Esophagus muscularis mucosa (tissue), 3 donors: ENCODE data around the gene LAMTOR1.

Experiments
- CTCF ChIP-seq, 3 experiments: fragments of 200-600 bp in 2 of 3; fragments of 450-650 bp in 1 of 3; sonication (generic) in 2 of 3; IDR thresholded peaks; one replicate each; pipeline ENCODE4 v1.5.1; 2017 to 2019; ENCODE audit warnings: antibody characterized with exemption in 3 of 3, mild to moderate bottlenecking in 2 of 3, moderate library complexity in 1 of 3
- POLR2A ChIP-seq: fragments of 450-650 bp; IDR thresholded peaks from one replicate; pipeline ENCODE4 v1.6.1; 2017; ENCODE audit warnings: antibody characterized with exemption, moderate library complexity, mild to moderate bottlenecking, low read depth
- POLR2AphosphoS5 ChIP-seq, 2 donors: sonication (generic); formaldehyde crosslinking; IDR thresholded peaks; one replicate each; pipeline ENCODE4 v1.6.1; 2017; ENCODE audit warnings: antibody characterized with exemption in 2 of 2

- TF ChIP-seq CTCF (IDR thresholded peaks at IDR 0.05) (no peak), POLR2A (no peak), POLR2AphosphoS5 (IDR thresholded peaks at IDR 0.05) (no peak)
Measured at GRCh38 chr11:72140661-72141060, 37.6 kb upstream of the LAMTOR1 start.
